GM19099 (cell line): ENCODE results near the gene OPRM1.

Experiments used
- POLR2A ChIP-seq: IDR thresholded peaks from 3 replicates; pipeline ENCODE4 v1.6.1; 2011; ENCODE audit warnings: low read depth; ENCODE audit not compliant: insufficient read length; ENCODE audit errors: extremely low read depth

Gene OPRM1

GRCh38 chr6:154249499-154250298, 210.7 kb downstream of the OPRM1 start:
- peak; percentile 51 for TF ChIP-seq POLR2A

GRCh38 chr6:154251116-154251515, 212.1 kb downstream of the OPRM1 start:
- TF ChIP-seq POLR2A, result no peak

GRCh38 chr6:154252678-154253077, 213.6 kb downstream of the OPRM1 start:
- no peak for TF ChIP-seq POLR2A

- no peak for TF ChIP-seq POLR2A
Measured at GRCh38 chr6:154257067-154257466, 218.0 kb downstream of the OPRM1 start.

GRCh38 chr6:154258064-154258757, 219.2 kb downstream of the OPRM1 start:
- TF ChIP-seq POLR2A, result peak; percentile 19

- TF ChIP-seq POLR2A, result no peak
Measured at GRCh38 chr6:154261688-154262397, 222.8 kb downstream of the OPRM1 start.

- TF ChIP-seq POLR2A, result no peak
Measured at GRCh38 chr6:154266560-154267099, 227.6 kb downstream of the OPRM1 start.

GRCh38 chr6:154267508-154268106, 228.6 kb downstream of the OPRM1 start:
- peak; percentile 84 for TF ChIP-seq POLR2A

- TF ChIP-seq POLR2A, result no peak
Measured at GRCh38 chr6:154268486-154268885, 229.4 kb downstream of the OPRM1 start.

- TF ChIP-seq POLR2A, result no peak
Measured at GRCh38 chr6:154274168-154274567, 235.1 kb downstream of the OPRM1 start.

GRCh38 chr6:154276810-154277628, 238.0 kb downstream of the OPRM1 start:
- TF ChIP-seq POLR2A, result no peak

GRCh38 chr6:154277629-154278017, 238.6 kb downstream of the OPRM1 start:
- TF ChIP-seq POLR2A, result no peak

GRCh38 chr6:154280521-154280920, 241.5 kb downstream of the OPRM1 start:
- no peak for TF ChIP-seq POLR2A

- no peak for TF ChIP-seq POLR2A
Measured at GRCh38 chr6:154284313-154284853, 245.3 kb downstream of the OPRM1 start.

- no peak for TF ChIP-seq POLR2A
Measured at GRCh38 chr6:154285826-154286225, 246.8 kb downstream of the OPRM1 start.
